Measurements from ENCODE around the gene USP10.

USP10 gene

DNA sequence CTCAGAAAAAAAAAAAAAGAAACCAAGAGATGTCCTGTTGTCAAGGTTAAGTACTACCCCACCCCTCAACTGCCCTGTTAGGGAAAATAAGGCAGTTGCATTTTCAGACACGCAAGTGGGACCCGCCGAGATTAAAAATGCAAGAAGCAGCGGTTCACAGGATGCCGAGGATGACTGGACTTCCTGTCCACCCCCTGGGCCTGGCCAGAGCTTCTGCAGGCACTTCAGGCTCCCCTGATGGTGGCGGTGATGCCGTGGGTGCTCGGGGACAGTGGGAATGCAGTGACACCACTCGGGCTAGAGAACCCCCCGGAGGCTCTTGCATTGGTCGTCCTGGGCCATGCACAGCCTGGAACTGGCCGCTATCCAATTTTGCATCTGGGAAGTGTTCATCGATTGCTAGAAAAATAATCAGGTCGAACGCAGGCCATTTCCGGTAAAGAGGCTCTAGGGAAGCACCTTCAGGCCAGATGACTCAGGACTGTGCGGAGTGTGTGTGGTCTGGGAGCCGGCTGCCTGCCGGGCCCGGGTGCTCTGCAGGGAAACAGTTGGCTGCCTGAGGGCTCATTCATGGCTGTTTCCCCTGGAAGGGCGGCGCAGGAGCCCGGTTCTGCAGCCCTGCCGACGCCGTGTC lies 106.6 kb downstream of the USP10 start:
- Histone ChIP-seq H3K9ac (ENCODE audit: low read length) (no peak overlapping the region), H3K36me3 (ENCODE audit: control insufficient read depth, low read depth, low read length) (no peaks in the 10 kb centered on the region), H3K4me3 (ENCODE audit: low read length) (no peak overlapping the region), H3K27ac (ENCODE audit: low read length) (no peak overlapping the region), H3K9me3 (ENCODE audit: control insufficient read depth, low read depth, low read length) (no peaks in the 10 kb centered on the region), H3K27me3 (ENCODE audit: control insufficient read depth, insufficient read depth, low read length) (no peaks in the 10 kb centered on the region), H3K4me1 (ENCODE audit: control insufficient read depth, low read depth, low read length) (no peaks in the 10 kb centered on the region)

DNA sequence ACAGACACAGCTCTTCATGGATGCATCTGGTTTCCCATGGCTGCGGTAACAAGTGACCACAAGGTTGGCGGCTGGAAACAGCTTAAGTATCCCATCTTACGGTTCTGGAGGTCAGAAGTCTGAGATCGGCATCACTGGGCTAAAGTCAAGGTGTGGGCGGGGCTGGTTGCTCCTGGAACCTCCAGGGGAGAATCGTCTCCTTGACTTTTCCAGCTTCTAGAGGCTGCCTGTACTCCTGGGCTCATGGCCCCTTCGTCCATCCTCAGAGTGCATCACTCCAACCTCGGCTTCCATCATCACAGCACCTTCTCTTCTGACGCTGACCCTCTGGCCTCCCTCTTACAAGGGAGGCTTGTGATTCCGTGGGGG lies 107.1 kb downstream of the USP10 start:
- Histone ChIP-seq H3K27ac (ENCODE audit: low read length) (no peak overlapping the region), H3K9me3 (ENCODE audit: control insufficient read depth, low read depth, low read length) (no peaks in the 10 kb centered on the region), H3K4me1 (ENCODE audit: control insufficient read depth, low read depth, low read length) (no peaks in the 10 kb centered on the region), H3K9ac (ENCODE audit: low read length) (no peak overlapping the region), H3K4me3 (ENCODE audit: low read length) (no peak overlapping the region), H3K27me3 (ENCODE audit: control insufficient read depth, insufficient read depth, low read length) (no peaks in the 10 kb centered on the region), H3K36me3 (ENCODE audit: control insufficient read depth, low read depth, low read length) (no peaks in the 10 kb centered on the region)

DNA sequence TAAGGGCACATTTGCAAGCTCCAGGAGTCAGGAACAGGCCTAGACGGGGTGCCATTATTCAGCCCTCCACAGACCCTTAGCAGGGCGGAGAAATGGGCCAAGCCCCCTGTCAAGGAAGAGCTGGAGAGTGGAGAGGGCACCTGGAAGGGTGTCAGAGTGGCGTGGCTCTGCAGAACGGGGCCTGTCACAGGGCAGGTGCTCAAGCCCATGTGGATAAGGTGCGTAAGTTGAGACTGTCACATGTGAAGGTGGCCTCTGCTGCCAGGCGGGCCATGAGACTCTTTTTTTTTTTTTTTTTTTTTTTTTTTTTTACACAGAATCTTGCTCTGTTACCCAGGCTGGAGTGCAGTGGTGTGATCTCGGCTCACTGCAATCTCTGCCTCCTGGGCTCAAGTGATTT lies 108.0 kb downstream of the USP10 start:
- no peaks in the 10 kb centered on the region for H3K9me3 ChIP-seq (ENCODE audit: control insufficient read depth, low read depth, low read length)
- no peak overlapping the region for H3K4me3 ChIP-seq (ENCODE audit: low read length)
- no peaks in the 10 kb centered on the region for H3K27me3 ChIP-seq (ENCODE audit: control insufficient read depth, insufficient read depth, low read length)
- no peaks in the 10 kb centered on the region for H3K36me3 ChIP-seq (ENCODE audit: control insufficient read depth, low read depth, low read length)
- no peaks in the 10 kb centered on the region for H3K4me1 ChIP-seq (ENCODE audit: control insufficient read depth, low read depth, low read length)
- no peak overlapping the region for H3K27ac ChIP-seq (ENCODE audit: low read length)
- H3K9ac ChIP-seq (ENCODE audit: low read length), result no peak overlapping the region

DNA sequence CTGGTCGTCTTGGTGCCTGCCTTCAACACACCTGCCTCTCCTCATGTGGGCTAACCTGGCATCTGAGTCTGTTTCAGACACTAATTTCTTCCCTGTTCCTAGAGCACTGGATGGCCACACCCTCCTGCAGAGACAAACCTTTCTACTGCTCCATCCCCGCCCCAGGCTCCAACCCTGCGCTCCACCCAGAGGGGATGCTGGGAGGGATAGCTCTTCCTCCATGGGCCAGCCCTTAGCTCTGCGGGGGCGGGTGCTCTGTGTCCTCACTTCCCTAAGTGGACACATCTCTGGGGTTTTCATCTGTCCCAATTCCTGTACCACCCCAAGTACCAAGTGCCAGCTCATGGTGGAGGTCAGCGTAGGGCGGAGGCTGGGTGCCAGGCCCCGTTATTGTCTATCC lies 109.0 kb downstream of the USP10 start:
- Histone ChIP-seq H3K27me3 (ENCODE audit: control insufficient read depth, insufficient read depth, low read length) (no peaks in the 10 kb centered on the region), H3K36me3 (ENCODE audit: control insufficient read depth, low read depth, low read length) (no peaks in the 10 kb centered on the region), H3K27ac (ENCODE audit: low read length) (no peak overlapping the region), H3K9me3 (ENCODE audit: control insufficient read depth, low read depth, low read length) (no peaks in the 10 kb centered on the region), H3K9ac (ENCODE audit: low read length) (no peak overlapping the region), H3K4me3 (ENCODE audit: low read length) (no peak overlapping the region), H3K4me1 (ENCODE audit: control insufficient read depth, low read depth, low read length) (no peaks in the 10 kb centered on the region)

DNA sequence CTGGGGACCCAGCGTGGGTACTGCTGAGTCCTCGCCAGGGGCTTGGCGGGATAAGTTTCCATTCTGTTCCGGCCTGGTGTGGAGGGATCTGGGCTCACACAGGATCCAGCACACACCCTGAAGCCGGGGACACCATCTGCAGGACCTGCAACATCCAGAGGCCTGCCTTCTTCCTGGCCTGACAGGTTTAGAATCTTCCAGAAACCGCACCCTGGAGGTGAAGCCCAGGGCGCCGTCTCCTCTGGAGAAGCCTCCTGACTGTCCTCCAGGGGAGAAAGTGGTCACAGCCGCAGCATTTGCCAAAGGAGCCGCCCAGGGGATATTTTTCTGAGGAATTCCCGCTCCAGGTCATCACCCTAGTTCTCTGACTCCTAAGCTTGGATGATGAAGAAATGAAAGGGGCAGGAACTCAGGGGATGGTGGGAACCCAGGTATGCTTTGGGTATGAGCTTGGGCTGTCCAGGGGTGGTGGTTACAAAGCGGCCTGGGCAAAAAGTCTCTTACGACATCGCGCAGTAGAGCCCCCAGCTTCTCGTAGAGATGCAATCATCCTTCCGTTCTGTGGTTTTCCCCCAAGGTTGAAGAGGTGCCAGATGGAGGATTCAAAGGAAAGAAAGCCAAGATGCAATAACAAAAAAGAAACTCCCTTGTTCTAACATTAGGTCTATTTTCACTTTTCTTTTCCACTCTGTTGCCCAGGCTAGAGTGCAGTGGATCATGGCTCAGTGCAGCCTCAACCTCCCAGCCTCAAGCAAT lies 110.9 kb downstream of the USP10 start:
- H3K27me3 ChIP-seq (ENCODE audit: control insufficient read depth, insufficient read depth, low read length), result no peaks in the 10 kb centered on the region
- H3K27ac ChIP-seq (ENCODE audit: low read length), result no peak overlapping the region
- H3K9ac ChIP-seq (ENCODE audit: low read length), result no peak overlapping the region
- H3K4me3 ChIP-seq (ENCODE audit: low read length), result no peak overlapping the region
- no peaks in the 10 kb centered on the region for H3K36me3 ChIP-seq (ENCODE audit: control insufficient read depth, low read depth, low read length)
- no peaks in the 10 kb centered on the region for H3K9me3 ChIP-seq (ENCODE audit: control insufficient read depth, low read depth, low read length)
- H3K4me1 ChIP-seq (ENCODE audit: control insufficient read depth, low read depth, low read length), result no peaks in the 10 kb centered on the region

DNA sequence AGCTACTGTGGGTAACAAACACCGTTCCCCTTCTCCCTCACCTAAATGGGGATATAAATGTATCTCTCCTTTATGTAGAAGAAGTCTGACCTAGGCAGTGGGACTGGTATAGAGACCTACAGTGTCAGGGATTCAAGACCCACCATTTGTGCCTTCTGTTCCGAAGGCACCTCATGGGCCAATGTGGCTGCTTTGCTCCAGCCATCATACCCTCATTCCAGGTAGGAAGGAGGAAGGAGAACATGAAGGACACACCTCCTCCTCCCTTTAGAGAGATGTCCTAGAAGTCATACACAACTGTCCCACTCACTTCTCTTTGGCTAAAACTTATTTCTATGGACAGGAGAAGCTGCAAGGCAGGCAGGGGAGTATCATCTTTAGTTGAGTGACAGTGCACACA lies 111.7 kb downstream of the USP10 start:
- Histone ChIP-seq H3K36me3 (ENCODE audit: control insufficient read depth, low read depth, low read length) (no peaks in the 10 kb centered on the region), H3K4me3 (ENCODE audit: low read length) (no peak overlapping the region), H3K4me1 (ENCODE audit: control insufficient read depth, low read depth, low read length) (no peaks in the 10 kb centered on the region), H3K27me3 (ENCODE audit: control insufficient read depth, insufficient read depth, low read length) (no peaks in the 10 kb centered on the region), H3K9me3 (ENCODE audit: control insufficient read depth, low read depth, low read length) (no peaks in the 10 kb centered on the region), H3K27ac (ENCODE audit: low read length) (no peak overlapping the region), H3K9ac (ENCODE audit: low read length) (no peak overlapping the region)

DNA sequence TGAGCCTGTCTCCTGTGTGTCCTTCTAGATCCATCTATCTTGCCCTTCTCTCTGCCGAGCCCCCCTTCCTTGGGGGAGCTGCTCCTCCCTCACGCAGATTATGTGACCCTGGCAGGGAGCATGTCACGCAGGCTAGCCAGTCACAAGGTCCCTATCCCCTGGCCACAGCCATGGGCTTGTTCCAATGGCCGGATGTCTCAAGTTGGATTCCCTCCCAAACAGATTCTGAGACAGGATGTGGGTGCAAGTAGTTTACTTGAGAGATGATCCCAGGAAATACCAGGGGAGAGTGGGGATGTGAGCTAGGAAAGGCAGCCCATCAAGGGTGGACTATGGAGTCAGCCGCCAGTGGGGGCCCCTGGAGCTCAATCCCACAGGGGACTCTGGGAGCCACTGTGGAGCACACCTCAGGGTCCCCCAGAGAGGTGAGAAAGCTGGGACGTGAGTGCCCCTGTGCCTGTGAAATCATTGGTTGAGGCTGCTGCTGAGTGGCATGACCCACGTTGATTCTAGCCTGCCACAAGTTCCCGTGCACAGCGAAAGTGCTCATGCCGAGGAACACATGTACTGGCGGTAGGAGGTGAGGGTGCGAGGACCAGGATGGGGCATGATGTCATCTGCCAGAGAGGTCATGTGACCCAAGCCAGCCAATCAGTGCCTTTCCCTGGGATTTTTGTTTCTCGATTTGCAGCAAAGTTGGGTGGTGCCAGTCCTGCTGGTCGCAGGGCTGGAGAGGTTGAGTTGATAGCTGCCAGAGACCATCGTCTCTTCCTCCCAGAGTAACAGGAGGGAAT lies 113.5 kb downstream of the USP10 start:
- H3K9me3 ChIP-seq (ENCODE audit: control insufficient read depth, low read depth, low read length), result no peaks in the 10 kb centered on the region
- no peak overlapping the region for H3K27ac ChIP-seq (ENCODE audit: low read length)
- no peaks in the 10 kb centered on the region for H3K36me3 ChIP-seq (ENCODE audit: control insufficient read depth, low read depth, low read length)
- no peak overlapping the region for H3K9ac ChIP-seq (ENCODE audit: low read length)
- no peak overlapping the region for H3K4me3 ChIP-seq (ENCODE audit: low read length)
- no peaks in the 10 kb centered on the region for H3K4me1 ChIP-seq (ENCODE audit: control insufficient read depth, low read depth, low read length)
- H3K27me3 ChIP-seq (ENCODE audit: control insufficient read depth, insufficient read depth, low read length), result peaks cover 7% of the 10 kb centered on the region

DNA sequence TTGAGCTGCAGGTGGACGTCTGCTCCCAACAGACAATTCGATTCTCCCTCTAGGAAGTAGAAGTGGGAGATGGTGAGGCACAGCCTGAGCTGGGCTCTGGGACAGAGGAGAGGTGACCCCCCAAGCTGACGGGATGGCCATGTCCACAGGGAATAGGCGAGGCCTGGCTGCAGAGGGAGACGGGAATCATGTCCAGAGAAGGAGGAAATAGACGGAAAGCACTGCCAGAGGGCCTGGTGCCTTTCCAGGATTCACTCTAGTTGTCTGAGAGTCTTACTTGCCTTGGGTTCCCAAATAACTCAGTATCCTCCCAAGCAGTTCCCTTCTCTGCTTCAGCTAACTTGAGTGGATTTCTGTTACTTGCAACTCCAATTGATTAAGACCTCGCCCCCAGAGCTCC lies 115.7 kb downstream of the USP10 start:
- no peaks in the 10 kb centered on the region for H3K36me3 ChIP-seq (ENCODE audit: control insufficient read depth, low read depth, low read length)
- H3K4me1 ChIP-seq (ENCODE audit: control insufficient read depth, low read depth, low read length), result no peaks in the 10 kb centered on the region
- peaks cover 27% of the 10 kb centered on the region for H3K27me3 ChIP-seq (ENCODE audit: control insufficient read depth, insufficient read depth, low read length)
- no peak overlapping the region for H3K4me3 ChIP-seq (ENCODE audit: low read length)
- no peak overlapping the region for H3K27ac ChIP-seq (ENCODE audit: low read length)
- no peaks in the 10 kb centered on the region for H3K9me3 ChIP-seq (ENCODE audit: control insufficient read depth, low read depth, low read length)
- no peak overlapping the region for H3K9ac ChIP-seq (ENCODE audit: low read length)

DNA sequence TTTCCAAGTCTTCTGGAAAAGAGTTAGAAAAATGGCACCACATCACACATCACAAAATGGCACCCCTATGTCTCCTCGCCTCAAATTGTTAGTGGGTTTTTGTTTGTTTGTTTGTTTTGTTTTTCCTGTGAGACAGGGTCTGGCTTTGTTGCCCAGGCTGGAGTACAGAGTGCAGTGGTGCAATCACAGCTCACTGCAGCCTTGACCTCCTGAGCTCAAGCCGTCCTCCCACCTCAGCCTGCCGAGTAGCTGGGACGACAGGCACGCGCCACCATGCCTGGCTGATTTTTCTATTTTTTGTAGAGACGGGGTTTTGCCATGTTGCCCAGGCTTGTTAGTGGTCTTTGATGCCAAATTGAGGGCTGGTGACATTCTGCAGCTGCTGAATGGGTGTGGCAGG lies 116.2 kb downstream of the USP10 start:
- no peaks in the 10 kb centered on the region for H3K4me1 ChIP-seq (ENCODE audit: control insufficient read depth, low read depth, low read length)
- no peak overlapping the region for H3K4me3 ChIP-seq (ENCODE audit: low read length)
- no peaks in the 10 kb centered on the region for H3K36me3 ChIP-seq (ENCODE audit: control insufficient read depth, low read depth, low read length)
- no peak overlapping the region for H3K9ac ChIP-seq (ENCODE audit: low read length)
- H3K27me3 ChIP-seq (ENCODE audit: control insufficient read depth, insufficient read depth, low read length), result peaks cover 33% of the 10 kb centered on the region
- H3K9me3 ChIP-seq (ENCODE audit: control insufficient read depth, low read depth, low read length), result no peaks in the 10 kb centered on the region
- H3K27ac ChIP-seq (ENCODE audit: low read length), result no peak overlapping the region

DNA sequence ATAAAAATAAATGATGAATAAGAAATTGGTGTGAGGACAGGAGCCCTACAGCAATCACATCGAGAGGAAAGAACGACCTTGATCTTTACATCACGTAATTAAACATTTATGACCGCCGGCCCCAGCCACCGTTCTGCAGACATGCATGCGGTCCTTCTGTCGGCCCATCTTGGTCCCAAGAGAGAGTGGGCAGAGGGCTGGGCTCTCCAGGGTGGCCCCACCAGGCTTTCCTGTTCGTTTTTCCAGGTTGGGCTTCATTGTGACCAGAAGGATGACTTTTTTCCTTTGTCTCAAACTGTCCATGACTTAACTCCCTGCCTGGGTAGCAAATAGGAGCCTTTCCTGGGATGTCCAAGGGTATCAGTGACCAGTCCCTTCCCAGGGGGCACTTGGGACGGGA lies 116.7 kb downstream of the USP10 start:
- H3K9me3 ChIP-seq (ENCODE audit: control insufficient read depth, low read depth, low read length), result no peaks in the 10 kb centered on the region
- H3K36me3 ChIP-seq (ENCODE audit: control insufficient read depth, low read depth, low read length), result no peaks in the 10 kb centered on the region
- H3K27ac ChIP-seq (ENCODE audit: low read length), result no peak overlapping the region
- H3K27me3 ChIP-seq (ENCODE audit: control insufficient read depth, insufficient read depth, low read length), result peaks cover 37% of the 10 kb centered on the region
- no peak overlapping the region for H3K4me3 ChIP-seq (ENCODE audit: low read length)
- no peak overlapping the region for H3K9ac ChIP-seq (ENCODE audit: low read length)
- no peaks in the 10 kb centered on the region for H3K4me1 ChIP-seq (ENCODE audit: control insufficient read depth, low read depth, low read length)

DNA sequence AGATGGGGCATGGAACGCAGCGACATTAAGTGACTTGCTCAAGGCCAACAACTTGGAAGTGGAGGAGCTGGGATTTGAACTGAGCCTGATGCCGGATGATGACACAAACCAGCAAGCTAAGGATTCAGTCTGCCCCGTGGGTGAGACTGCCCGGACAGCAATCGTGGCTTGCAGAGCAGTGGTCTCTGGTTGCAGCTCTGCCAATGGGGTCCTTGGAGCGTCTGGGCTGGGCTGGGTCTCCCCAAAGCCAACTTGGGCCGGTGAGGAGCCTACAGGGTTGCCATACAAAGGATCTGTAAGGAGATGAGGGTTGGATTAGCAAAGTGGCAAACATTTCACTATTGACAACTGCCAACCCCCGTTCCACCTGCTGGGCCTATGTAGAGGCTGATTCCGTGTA lies 117.4 kb downstream of the USP10 start:
- Histone ChIP-seq H3K9ac (ENCODE audit: low read length) (no peak overlapping the region), H3K4me3 (ENCODE audit: low read length) (no peak overlapping the region), H3K27me3 (ENCODE audit: control insufficient read depth, insufficient read depth, low read length) (peaks cover 40% of the 10 kb centered on the region), H3K27ac (ENCODE audit: low read length) (no peak overlapping the region), H3K4me1 (ENCODE audit: control insufficient read depth, low read depth, low read length) (no peaks in the 10 kb centered on the region), H3K36me3 (ENCODE audit: control insufficient read depth, low read depth, low read length) (no peaks in the 10 kb centered on the region), H3K9me3 (ENCODE audit: control insufficient read depth, low read depth, low read length) (no peaks in the 10 kb centered on the region)

All from iPS-18a (cell line).